A549 (cell line): ENCODE data around the gene ANXA1.

Experiments
- CHD4 ChIP-seq: fragments of 200-600 bp; sonication (generic); IDR thresholded peaks from 2 replicates; pipeline ENCODE4 v1.6.1; 2016; ENCODE audit warnings: antibody characterized with exemption, mild to moderate bottlenecking, borderline replicate concordance
- EP300 ChIP-seq, 2 experiments: fragments of >200 bp; sonication (Bioruptor Twin); formaldehyde crosslinking; IDR thresholded peaks; 2 replicates in 1 of 2; 3 replicates in 1 of 2; pipeline ENCODE4 v1.6.1; 2016 to 2017
- HDAC2 ChIP-seq: fragments of 200-600 bp; sonication (generic); IDR thresholded peaks from 2 replicates; pipeline ENCODE4 v1.6.1; 2016
- JUNB ChIP-seq: fragments of >200 bp; sonication (Bioruptor Twin); formaldehyde crosslinking; IDR thresholded peaks from 2 replicates; pipeline ENCODE4 v1.6.1; 2016
- KDM1A ChIP-seq: fragments of 200-600 bp; sonication (generic); IDR thresholded peaks from 2 replicates; pipeline ENCODE4 v1.6.1; 2016; ENCODE audit warnings: low read depth, mild to moderate bottlenecking
- MAZ ChIP-seq: fragments of 150-350 bp; IDR thresholded peaks from 2 replicates; pipeline ENCODE4 v1.6.1; 2014; ENCODE audit warnings: antibody characterized with exemption, low read depth, low read length, borderline replicate concordance
- POLR2A ChIP-seq: IDR thresholded peaks from 2 replicates; pipeline ENCODE4 v1.6.1; 2012; ENCODE audit warnings: mild to moderate bottlenecking, low read length
- RAD21 ChIP-seq, 2 experiments: fragments of >200 bp in 1 of 2; sonication (Bioruptor Twin) in 1 of 2; formaldehyde crosslinking in 1 of 2; IDR thresholded peaks in 1 of 2; conservative IDR thresholded peaks in 1 of 2; 2 replicates in 1 of 2; 3 replicates in 1 of 2; pipeline ENCODE4 v1.6.1; 2012 to 2018; ENCODE audit warnings: inconsistent platforms in 1 of 2
- SREBF2 ChIP-seq: fragments of 450-650 bp; IDR thresholded peaks from 2 replicates; pipeline ENCODE4 v1.6.1; 2014; ENCODE audit warnings: mild to moderate bottlenecking, moderate library complexity
- USF2 ChIP-seq: fragments of 450-650 bp; IDR thresholded peaks from 2 replicates; pipeline ENCODE4 v1.6.1; 2014; ENCODE audit warnings: antibody characterized with exemption
- ZFP36 ChIP-seq: fragments of 450-650 bp; IDR thresholded peaks from 2 replicates; pipeline ENCODE4 v1.6.1; 2014; ENCODE audit warnings: borderline replicate concordance; ENCODE audit not compliant: partially characterized antibody
- TF ChIP-seq, protein P1 (sequence below): IDR thresholded peaks from 2 replicates; pipeline ENCODE4 v1.6.1; 2012; ENCODE audit warnings: low read depth, borderline replicate concordance
- TF ChIP-seq, protein P2 (sequence below): fragments of >200 bp; sonication (Bioruptor Twin); formaldehyde crosslinking; IDR thresholded peaks from 3 replicates; pipeline ENCODE4 v1.5.1; 2016

- TF ChIP-seq, protein P1, sequence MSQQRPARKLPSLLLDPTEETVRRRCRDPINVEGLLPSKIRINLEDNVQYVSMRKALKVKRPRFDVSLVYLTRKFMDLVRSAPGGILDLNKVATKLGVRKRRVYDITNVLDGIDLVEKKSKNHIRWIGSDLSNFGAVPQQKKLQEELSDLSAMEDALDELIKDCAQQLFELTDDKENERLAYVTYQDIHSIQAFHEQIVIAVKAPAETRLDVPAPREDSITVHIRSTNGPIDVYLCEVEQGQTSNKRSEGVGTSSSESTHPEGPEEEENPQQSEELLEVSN: no peak
- TF ChIP-seq MAZ: no peak
- no peak for TF ChIP-seq SREBF2
- TF ChIP-seq KDM1A: no peak
- no peak for TF ChIP-seq RAD21 (conservative IDR thresholded peaks at IDR 0.05 in 1 of 2, IDR thresholded peaks at IDR 0.05 in 1 of 2)
- no peak for TF ChIP-seq JUNB
- TF ChIP-seq, protein P2, sequence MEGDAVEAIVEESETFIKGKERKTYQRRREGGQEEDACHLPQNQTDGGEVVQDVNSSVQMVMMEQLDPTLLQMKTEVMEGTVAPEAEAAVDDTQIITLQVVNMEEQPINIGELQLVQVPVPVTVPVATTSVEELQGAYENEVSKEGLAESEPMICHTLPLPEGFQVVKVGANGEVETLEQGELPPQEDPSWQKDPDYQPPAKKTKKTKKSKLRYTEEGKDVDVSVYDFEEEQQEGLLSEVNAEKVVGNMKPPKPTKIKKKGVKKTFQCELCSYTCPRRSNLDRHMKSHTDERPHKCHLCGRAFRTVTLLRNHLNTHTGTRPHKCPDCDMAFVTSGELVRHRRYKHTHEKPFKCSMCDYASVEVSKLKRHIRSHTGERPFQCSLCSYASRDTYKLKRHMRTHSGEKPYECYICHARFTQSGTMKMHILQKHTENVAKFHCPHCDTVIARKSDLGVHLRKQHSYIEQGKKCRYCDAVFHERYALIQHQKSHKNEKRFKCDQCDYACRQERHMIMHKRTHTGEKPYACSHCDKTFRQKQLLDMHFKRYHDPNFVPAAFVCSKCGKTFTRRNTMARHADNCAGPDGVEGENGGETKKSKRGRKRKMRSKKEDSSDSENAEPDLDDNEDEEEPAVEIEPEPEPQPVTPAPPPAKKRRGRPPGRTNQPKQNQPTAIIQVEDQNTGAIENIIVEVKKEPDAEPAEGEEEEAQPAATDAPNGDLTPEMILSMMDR: no peak
- no peak for TF ChIP-seq EP300 (IDR thresholded peaks at IDR 0.05)
- no peak for TF ChIP-seq USF2
- TF ChIP-seq CHD4: no peak
- TF ChIP-seq HDAC2: no peak
- TF ChIP-seq POLR2A: no peak
- TF ChIP-seq ZFP36: no peak
Observed at GRCh38 chr9:73116031-73116430, 35.6 kb upstream of the ANXA1 start.
